ENCODE measurements around the gene FTSJ3.

FTSJ3 gene

GRCh38 chr17:63842540-63843386 lies 15.3 kb upstream of the FTSJ3 start, which contains the start of gene SMARCD2:
TSS of gene SMARCD2 (minus strand) at chr17:63842685. CDS start at chr17:63842674, 11 bp downstream.
- peak; percentile 98 for DNase-seq (ENCODE audit: low read depth)

- DNase-seq (ENCODE audit: low read depth) = no peak
These were observed 14.7 kb upstream of the FTSJ3 start for GRCh38 chr17:63842173-63842539.

- DNase-seq (ENCODE audit: low read depth) = no peak
These were observed 14.1 kb upstream of the FTSJ3 start for GRCh38 chr17:63841350-63842172.

- no peak for DNase-seq (ENCODE audit: low read depth)
These were observed 13.3 kb upstream of the FTSJ3 start for GRCh38 chr17:63840591-63841349.

GRCh38 chr17:63838631-63839171 lies 11.2 kb upstream of the FTSJ3 start:
- peak; percentile 63 for DNase-seq (ENCODE audit: low read depth)

- DNase-seq (ENCODE audit: low read depth) = no peak
These were observed 10.6 kb upstream of the FTSJ3 start for GRCh38 chr17:63837962-63838600.

- DNase-seq (ENCODE audit: low read depth) = no peak
These were observed 10.0 kb upstream of the FTSJ3 start for GRCh38 chr17:63837480-63837879.

- DNase-seq (ENCODE audit: low read depth) = no peak
These were observed 9.3 kb upstream of the FTSJ3 start for GRCh38 chr17:63836811-63837210.

- DNase-seq (ENCODE audit: low read depth) = no peak
These were observed 7.8 kb upstream of the FTSJ3 start for GRCh38 chr17:63835167-63835720.

GRCh38 chr17:63834431-63835166 lies 7.1 kb upstream of the FTSJ3 start:
- peak; percentile 62 for DNase-seq (ENCODE audit: low read depth)

- DNase-seq (ENCODE audit: low read depth) = no peak
These were observed 6.4 kb upstream of the FTSJ3 start for GRCh38 chr17:63833741-63834373.

GRCh38 chr17:63833026-63833740 lies 5.7 kb upstream of the FTSJ3 start:
- DNase-seq (ENCODE audit: low read depth) = no peak

- no peak for DNase-seq (ENCODE audit: low read depth)
These were observed 5.0 kb upstream of the FTSJ3 start for GRCh38 chr17:63832455-63832854.

GRCh38 chr17:63832014-63832413 lies 4.6 kb upstream of the FTSJ3 start:
- no peak for DNase-seq (ENCODE audit: low read depth)

GRCh38 chr17:63831505-63831904 lies 4.0 kb upstream of the FTSJ3 start:
- DNase-seq (ENCODE audit: low read depth) = no peak

GRCh38 chr17:63830904-63831491 lies 3.5 kb upstream of the FTSJ3 start:
- DNase-seq (ENCODE audit: low read depth) = no peak

- DNase-seq (ENCODE audit: low read depth) = no peak
These were observed 2.8 kb upstream of the FTSJ3 start for GRCh38 chr17:63830278-63830677.

GRCh38 chr17:63828936-63829335 lies 1.5 kb upstream of the FTSJ3 start:
- DNase-seq (ENCODE audit: low read depth) = no peak

- DNase-seq (ENCODE audit: low read depth) = no peak
These were observed 348 bp upstream of the FTSJ3 start for GRCh38 chr17:63827801-63828221.

Measured in stromal cell of bone marrow (primary cell).